ENCODE results near the gene FUS. TPM values are rescaled to one million over a fixed set of nuclear protein-coding genes. Genes with fewer than 3 reads are reported as not detected.
A peak's percentile ranks its signal among the peaks of the same experiment; 100 is the strongest.

The FUS gene
- total RNA-seq, 1 donor from 2014 or later = 346 TPM

DNA sequence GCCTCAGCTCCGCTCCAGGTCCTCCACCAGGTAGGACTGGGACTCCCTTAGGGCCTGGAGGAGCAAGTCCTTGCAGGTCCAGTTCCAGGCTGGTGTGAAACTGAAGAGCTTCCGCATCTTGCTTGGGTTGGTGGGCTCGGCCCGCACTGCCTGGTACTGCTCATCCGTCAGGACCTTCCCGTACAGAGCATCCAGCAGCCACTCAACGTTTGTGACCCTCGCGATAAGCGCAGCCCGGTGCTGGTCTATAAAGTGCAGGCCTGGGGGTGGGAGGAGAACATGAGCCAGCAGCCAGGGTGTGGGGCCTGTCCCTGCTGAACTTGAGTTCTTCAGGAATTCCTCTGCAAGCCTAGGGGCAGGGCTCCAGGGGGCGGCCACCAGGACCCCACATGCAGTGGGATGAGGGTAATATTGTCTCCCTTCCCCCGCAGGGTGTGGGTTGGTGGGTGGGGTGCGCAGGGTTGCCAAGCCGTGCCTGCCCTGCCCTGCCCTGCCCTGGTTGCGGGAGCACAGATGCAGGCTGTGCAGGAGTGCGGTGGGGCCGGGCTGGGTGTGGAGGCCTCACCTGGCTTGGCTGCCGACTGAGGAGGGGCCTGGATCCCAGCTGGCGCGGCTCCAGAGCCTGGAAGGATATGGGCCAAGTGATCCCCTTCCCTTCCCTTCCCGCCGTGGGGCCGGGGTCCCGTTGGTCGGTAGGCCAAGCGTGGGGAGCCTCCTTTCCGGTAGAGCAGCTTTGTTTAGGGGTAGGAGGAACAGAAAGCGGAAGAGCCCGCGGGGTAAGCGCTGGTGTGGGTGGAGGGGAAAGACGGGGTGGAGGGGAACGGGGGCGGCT lies 21.9 kb downstream of the FUS start:
- peaks cover 7% of the 10 kb centered on the region for H3K27me3 Mint-ChIP-seq (ENCODE audit: unreplicated experiment)
- no peak for DNase-seq (ENCODE audit: extremely low spot score, unreplicated experiment)
- peaks cover 40% of the 10 kb centered on the region for H3K4me1 Mint-ChIP-seq (ENCODE audit: unreplicated experiment)

GRCh38 chr16:31202414-31203375 lies 22.8 kb downstream of the FUS start, which contains the start of gene PYCARD:
PYCARD (minus strand) TSS chr16:31202760; CDS start chr16:31202690, 70 bp downstream.
- peaks cover 9% of the 10 kb centered on the region for H3K27me3 Mint-ChIP-seq (ENCODE audit: unreplicated experiment)
- no peak for TF ChIP-seq CTCF (IDR thresholded peaks at IDR 0.05)
- no peak for DNase-seq (ENCODE audit: extremely low spot score, unreplicated experiment)
- H3K9me3 Mint-ChIP-seq (ENCODE audit: unreplicated experiment) = no peaks in the 10 kb centered on the region
- H3K4me3 Mint-ChIP-seq (ENCODE audit: unreplicated experiment) = peak within 1 kb of the TSS; percentile 80
- peaks cover 11% of the 10 kb centered on the region for H3K36me3 Mint-ChIP-seq (ENCODE audit: unreplicated experiment)
- no peak within 1 kb of the TSS for H3K27ac Mint-ChIP-seq (ENCODE audit: unreplicated experiment)
- H3K4me1 Mint-ChIP-seq (ENCODE audit: unreplicated experiment) = peaks cover 40% of the 10 kb centered on the region

More for the DNA sequence above, 21.9 kb downstream of the FUS start:
- Mint-ChIP-seq H3K27ac (ENCODE audit: unreplicated experiment) (no peak overlapping the region), H3K4me3 (ENCODE audit: unreplicated experiment) (peak overlapping the region; percentile 80), H3K36me3 (ENCODE audit: unreplicated experiment) (peaks cover 11% of the 10 kb centered on the region), H3K9me3 (ENCODE audit: unreplicated experiment) (no peaks in the 10 kb centered on the region)
- TF ChIP-seq CTCF (IDR thresholded peaks at IDR 0.05) = no peak

DNA sequence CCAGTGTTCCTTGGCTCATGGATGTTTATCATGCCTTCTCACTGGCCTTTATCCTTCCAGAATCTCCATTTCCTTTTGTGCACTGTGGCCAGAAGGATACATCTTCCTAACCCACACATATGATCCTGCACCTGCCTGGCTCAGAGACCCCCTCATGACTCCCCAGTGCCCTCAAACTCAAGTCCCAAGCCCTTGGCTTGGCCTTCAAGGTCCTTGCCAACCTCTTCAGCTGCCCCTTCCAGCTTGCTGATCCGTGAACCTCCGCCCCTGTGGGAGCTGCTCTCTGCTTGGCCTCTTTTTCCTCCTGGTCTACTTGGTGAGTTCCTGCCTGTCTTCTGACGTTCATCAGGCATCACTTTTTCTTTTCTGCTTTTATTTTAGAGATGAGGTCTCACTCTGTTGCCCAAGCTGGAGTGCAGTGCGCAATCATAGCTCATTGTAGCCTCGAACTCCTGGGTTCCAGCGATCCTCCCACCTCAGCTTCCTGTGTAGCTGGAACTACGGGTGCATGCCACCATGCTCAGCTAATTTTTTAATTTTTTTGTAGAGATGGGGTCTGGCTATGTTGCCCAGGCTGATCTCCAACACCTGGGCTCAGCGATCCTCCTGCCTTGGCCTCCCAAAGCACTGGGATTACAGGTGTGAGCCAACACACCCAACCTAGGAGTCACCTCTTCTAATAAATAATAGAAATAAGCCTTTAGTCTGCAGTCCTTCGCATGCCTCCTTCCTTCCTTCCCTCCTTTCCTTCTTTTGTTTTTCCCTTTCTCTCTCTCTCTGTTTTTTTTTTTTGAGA lies 25.1 kb downstream of the FUS start:
- H3K27ac Mint-ChIP-seq (ENCODE audit: unreplicated experiment) = no peak overlapping the region
- TF ChIP-seq CTCF (IDR thresholded peaks at IDR 0.05) = no peak
- H3K9me3 Mint-ChIP-seq (ENCODE audit: unreplicated experiment) = no peaks in the 10 kb centered on the region
- no peak overlapping the region for H3K4me3 Mint-ChIP-seq (ENCODE audit: unreplicated experiment)
- no peak for DNase-seq (ENCODE audit: extremely low spot score, unreplicated experiment)
- no peaks in the 10 kb centered on the region for H3K36me3 Mint-ChIP-seq (ENCODE audit: unreplicated experiment)
- peaks cover 20% of the 10 kb centered on the region for H3K27me3 Mint-ChIP-seq (ENCODE audit: unreplicated experiment)
- H3K4me1 Mint-ChIP-seq (ENCODE audit: unreplicated experiment) = peaks cover 27% of the 10 kb centered on the region

- no peak for TF ChIP-seq CTCF (IDR thresholded peaks at IDR 0.05)
- no peaks in the 10 kb centered on the region for H3K36me3 Mint-ChIP-seq (ENCODE audit: unreplicated experiment)
- peaks cover 11% of the 10 kb centered on the region for H3K4me1 Mint-ChIP-seq (ENCODE audit: unreplicated experiment)
- H3K27me3 Mint-ChIP-seq (ENCODE audit: unreplicated experiment) = peaks cover 30% of the 10 kb centered on the region
- H3K27ac Mint-ChIP-seq (ENCODE audit: unreplicated experiment) = no peak overlapping the region
- DNase-seq (ENCODE audit: extremely low spot score, unreplicated experiment) = no peak
- no peak overlapping the region for H3K4me3 Mint-ChIP-seq (ENCODE audit: unreplicated experiment)
- no peaks in the 10 kb centered on the region for H3K9me3 Mint-ChIP-seq (ENCODE audit: unreplicated experiment)
These were observed 26.8 kb downstream of the FUS start for GRCh38 chr16:31206776-31207175.

Measured in osteocyte (in vitro differentiated cells).